Dermis microvascular lymphatic vessel endothelial cell (primary cell): ENCODE data around the gene C21orf91. TPM values are rescaled to one million over a fixed set of nuclear protein-coding genes. Genes with fewer than 3 reads are reported as not detected.

ENCODE experiments used
- total RNA-seq: library from RNA; depleted of rRNA; stranded (reverse); fragments of >200 nt; gene quantifications from 2 replicates; pipeline ENCODE4 v1.2.1, GENCODE V29; 2014

The C21orf91 gene
- total RNA-seq, 1 donor from 2014 or later = 5.9 TPM

Other genes with a start within 250 kb of the C21orf91 start
- gene BTG3, start 206.5 kb downstream of the C21orf91 start, total RNA-seq = 8.5 and 11.9 TPM in 2 replicates